Breast epithelium (tissue), 4 donors: ENCODE measurements around the gene SETD6. TPM values are rescaled to one million over a fixed set of nuclear protein-coding genes. Genes with fewer than 3 reads are reported as not detected.
"Not testable (repeated sequence)": the region's sequence is repeated elsewhere in the genome, so short reads cannot be mapped to it uniquely, and the experiment has no call there.

Source experiments
- DNase-seq, 2 donors: peaks; one replicate each; pipeline ENCODE4 v3.0.0-alpha.2; 2019; ENCODE audit warnings: low spot score in 2 of 2
- H3K27ac ChIP-seq, 2 donors: fragments of 200-600 bp; sonication (generic) in 1 of 2; one replicate each; pipeline ENCODE4 v1.5.1; 2016 to 2019; ENCODE audit warnings: mild to moderate bottlenecking in 1 of 2
- H3K27me3 ChIP-seq, 2 donors: fragments of 200-600 bp; sonication (generic) in 1 of 2; one replicate each; pipeline versions ENCODE4 v1.5.1 to v1.6.0; 2017 to 2019; ENCODE audit warnings: control low read depth in 1 of 2, mild to moderate bottlenecking in 1 of 2
- H3K36me3 ChIP-seq: fragments of 200-600 bp; one replicate; pipeline ENCODE4 v1.5.1; 2019
- H3K4me1 ChIP-seq, 2 donors: fragments of 200-600 bp; sonication (generic); one replicate each; pipeline ENCODE4 v1.5.1; 2016 to 2019; ENCODE audit warnings: control low read depth in 1 of 2
- H3K4me3 ChIP-seq, 3 donors: fragments of 200-600 bp; sonication (generic); 1 replicate in 2 of 3; 2 replicates in 1 of 3; pipeline ENCODE4 v1.5.1; 2016 to 2019; ENCODE audit warnings: mild to moderate bottlenecking in 3 of 3, moderate library complexity in 2 of 3
- H3K9me3 ChIP-seq, 2 donors: fragments of 200-600 bp; sonication (generic) in 1 of 2; one replicate each; pipeline ENCODE4 v1.5.1; 2016 to 2019; ENCODE audit warnings: control low read depth in 1 of 2
- POLR2A ChIP-seq: fragments of 450-650 bp; IDR thresholded peaks from one replicate; pipeline ENCODE4 v1.6.1; 2016; ENCODE audit warnings: antibody characterized with exemption, mild to moderate bottlenecking, moderate library complexity
- POLR2AphosphoS5 ChIP-seq, 3 donors: sonication (generic); formaldehyde crosslinking; IDR thresholded peaks; one replicate each; pipeline ENCODE4 v1.6.1; 2017; ENCODE audit warnings: antibody characterized with exemption in 3 of 3
- intact Hi-C: fragments of 100-400 bp; cut with DNase I; formaldehyde crosslinking; loops from one replicate; pipeline ENCODE4 v1.15.1; 2023; ENCODE audit warnings: low total_unique reads
- total RNA-seq, 3 donors: library from RNA; depleted of rRNA; stranded (reverse); fragments of >200 nt; gene quantifications; one replicate each; pipeline ENCODE4 v1.1.0, GENCODE V29; 2016
- TF ChIP-seq, protein P1 (sequence below), 3 donors: fragments of 450-650 bp; IDR thresholded peaks; one replicate each; pipeline ENCODE4 v1.5.1; 2016 to 2017; ENCODE audit warnings: antibody characterized with exemption in 3 of 3, mild to moderate bottlenecking in 3 of 3, moderate library complexity in 3 of 3

Gene SETD6
- total RNA-seq, 3 donors from 2014 or later, result 20.8 to 47.3 (median 44.9) TPM

DNA sequence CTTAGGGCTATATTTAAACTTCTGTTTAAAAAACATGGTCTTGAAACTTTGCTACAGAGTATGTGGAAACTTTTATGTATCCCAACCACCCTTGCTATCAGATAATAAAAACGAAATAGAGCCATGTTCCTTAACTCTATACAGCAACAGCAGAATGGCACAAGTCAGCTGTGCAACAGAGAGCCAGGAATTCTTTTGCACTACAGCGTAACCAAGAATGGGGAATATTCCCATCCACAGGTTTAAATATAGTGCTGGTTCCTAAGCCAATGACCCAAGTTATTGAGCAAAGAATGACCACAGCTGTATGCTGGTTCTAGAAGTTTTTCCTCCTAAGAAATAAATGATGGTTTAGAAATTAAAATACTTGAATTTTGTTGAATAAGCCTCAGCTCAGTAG lies 33.1 kb downstream of the SETD6 start:
- no peak overlapping the region for H3K4me3 ChIP-seq
- no peaks in the 10 kb centered on the region for H3K27me3 ChIP-seq
- DNase-seq, result no peak
- H3K9me3 ChIP-seq, result no peaks in the 10 kb centered on the region
- H3K27ac ChIP-seq, result no peak overlapping the region
- TF ChIP-seq, protein P1, sequence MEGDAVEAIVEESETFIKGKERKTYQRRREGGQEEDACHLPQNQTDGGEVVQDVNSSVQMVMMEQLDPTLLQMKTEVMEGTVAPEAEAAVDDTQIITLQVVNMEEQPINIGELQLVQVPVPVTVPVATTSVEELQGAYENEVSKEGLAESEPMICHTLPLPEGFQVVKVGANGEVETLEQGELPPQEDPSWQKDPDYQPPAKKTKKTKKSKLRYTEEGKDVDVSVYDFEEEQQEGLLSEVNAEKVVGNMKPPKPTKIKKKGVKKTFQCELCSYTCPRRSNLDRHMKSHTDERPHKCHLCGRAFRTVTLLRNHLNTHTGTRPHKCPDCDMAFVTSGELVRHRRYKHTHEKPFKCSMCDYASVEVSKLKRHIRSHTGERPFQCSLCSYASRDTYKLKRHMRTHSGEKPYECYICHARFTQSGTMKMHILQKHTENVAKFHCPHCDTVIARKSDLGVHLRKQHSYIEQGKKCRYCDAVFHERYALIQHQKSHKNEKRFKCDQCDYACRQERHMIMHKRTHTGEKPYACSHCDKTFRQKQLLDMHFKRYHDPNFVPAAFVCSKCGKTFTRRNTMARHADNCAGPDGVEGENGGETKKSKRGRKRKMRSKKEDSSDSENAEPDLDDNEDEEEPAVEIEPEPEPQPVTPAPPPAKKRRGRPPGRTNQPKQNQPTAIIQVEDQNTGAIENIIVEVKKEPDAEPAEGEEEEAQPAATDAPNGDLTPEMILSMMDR (IDR thresholded peaks at IDR 0.05), result no peak
- TF ChIP-seq POLR2A (no peak), POLR2AphosphoS5 (IDR thresholded peaks at IDR 0.05) (no peak)
- intact Hi-C loops, result no loop called here
- H3K36me3 ChIP-seq, result peaks cover 19% of the 10 kb centered on the region
- H3K4me1 ChIP-seq, result no peaks in the 10 kb centered on the region

DNA sequence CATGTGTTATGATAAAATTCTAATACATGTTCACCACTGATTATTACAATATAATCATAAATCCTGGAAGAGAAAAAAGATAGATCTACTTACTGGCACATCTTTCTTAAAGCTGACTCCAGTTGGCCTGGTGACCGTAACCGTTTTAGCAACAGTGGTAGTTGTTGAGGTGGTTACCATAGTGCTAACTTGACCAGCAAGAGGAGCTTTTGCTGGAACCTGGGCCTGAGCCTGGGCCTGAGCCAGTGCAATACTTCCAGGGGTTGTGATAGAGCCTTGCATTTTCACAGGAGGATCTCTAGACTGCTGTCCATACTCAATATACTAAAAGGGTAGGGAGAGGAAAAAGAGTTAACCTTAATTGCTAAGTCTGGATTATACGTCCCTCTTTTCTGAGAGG lies 36.2 kb downstream of the SETD6 start:
- H3K27me3 ChIP-seq, result no peaks in the 10 kb centered on the region
- no peak overlapping the region for H3K4me3 ChIP-seq
- intact Hi-C loops, result no loop called here
- no peaks in the 10 kb centered on the region for H3K9me3 ChIP-seq
- DNase-seq, result no peak
- H3K36me3 ChIP-seq, result peaks cover 3% of the 10 kb centered on the region
- no peak overlapping the region for H3K27ac ChIP-seq
- TF ChIP-seq, protein P1 (IDR thresholded peaks at IDR 0.05), result no peak
- TF ChIP-seq POLR2A (no peak), POLR2AphosphoS5 (IDR thresholded peaks at IDR 0.05) (no peak)
- H3K4me1 ChIP-seq, result no peaks in the 10 kb centered on the region

DNA sequence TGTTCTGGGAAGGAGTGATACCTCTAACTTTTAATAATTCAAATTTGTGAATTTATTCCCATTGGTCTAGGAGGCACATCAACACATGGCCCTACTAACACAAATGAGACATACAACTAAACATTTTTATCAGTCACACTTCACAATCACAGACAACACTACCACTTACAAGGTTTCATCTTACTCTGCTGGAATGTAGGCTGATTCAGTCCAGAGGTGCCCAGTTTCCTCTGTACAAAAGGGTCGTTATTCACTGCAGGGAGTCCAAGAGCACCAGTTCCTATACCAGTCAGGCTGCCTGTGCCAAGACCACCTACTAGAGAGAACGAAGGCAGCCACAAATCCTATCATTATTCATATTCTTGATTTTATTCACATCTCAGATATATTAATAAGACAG lies 41.4 kb downstream of the SETD6 start:
- Histone ChIP-seq H3K9me3 (no peaks in the 10 kb centered on the region), H3K4me1 (no peaks in the 10 kb centered on the region), H3K27me3 (no peaks in the 10 kb centered on the region), H3K27ac (no peak overlapping the region), H3K4me3 (no peak overlapping the region), H3K36me3 (peaks cover 3% of the 10 kb centered on the region)
- intact Hi-C loops, result no loop called here
- DNase-seq, result no peak
- no peak for TF ChIP-seq POLR2AphosphoS5 (IDR thresholded peaks at IDR 0.05)
- TF ChIP-seq, protein P1 (IDR thresholded peaks at IDR 0.05), result no peak
- no peak for TF ChIP-seq POLR2A

DNA sequence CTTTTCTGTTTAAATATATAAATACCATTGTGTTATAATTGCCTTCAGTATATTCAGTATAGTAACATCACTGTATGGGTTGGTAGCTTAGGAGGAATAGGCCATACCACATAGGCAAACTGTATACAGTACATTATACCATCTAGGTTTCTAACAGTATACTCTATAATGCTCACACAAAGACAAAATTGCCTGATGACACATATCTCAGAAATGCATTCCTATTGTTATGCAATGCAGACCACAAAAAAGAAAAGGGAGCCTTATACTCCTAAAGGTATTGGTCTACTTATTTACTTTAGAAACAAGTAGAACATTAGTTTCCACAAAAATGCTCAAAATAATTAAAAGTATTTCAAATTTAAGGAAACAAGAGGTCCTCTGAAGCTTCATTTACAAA lies 47.9 kb downstream of the SETD6 start:
- H3K4me3 ChIP-seq, result no peak overlapping the region
- intact Hi-C loops, result no loop called here
- no peaks in the 10 kb centered on the region for H3K9me3 ChIP-seq
- TF ChIP-seq, protein P1 (IDR thresholded peaks at IDR 0.05), result no peak
- TF ChIP-seq POLR2A, result no peak
- TF ChIP-seq POLR2AphosphoS5 (IDR thresholded peaks at IDR 0.05), result no peak
- DNase-seq, result no peak
- H3K36me3 ChIP-seq, result no peaks in the 10 kb centered on the region
- H3K4me1 ChIP-seq, result no peaks in the 10 kb centered on the region
- no peak overlapping the region for H3K27ac ChIP-seq
- H3K27me3 ChIP-seq, result no peaks in the 10 kb centered on the region

DNA sequence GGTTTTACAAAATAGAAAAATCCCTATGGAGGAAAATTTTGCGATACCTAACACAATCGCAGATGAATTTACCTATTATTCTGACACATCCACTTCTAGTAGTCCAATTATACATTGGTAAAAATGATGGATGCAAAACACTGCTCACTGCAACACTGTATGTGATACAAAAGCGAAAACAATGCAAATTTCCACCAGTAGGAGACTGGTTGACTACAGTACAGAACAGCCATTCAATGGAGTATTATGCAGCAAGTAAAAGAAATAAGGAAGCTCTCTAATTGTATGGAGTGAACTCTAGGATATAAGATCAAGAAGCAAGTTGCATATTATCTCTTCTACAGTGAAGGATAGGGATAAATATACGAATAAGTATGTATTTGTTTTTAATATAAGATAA lies 48.5 kb downstream of the SETD6 start:
- Histone ChIP-seq H3K9me3 (no peaks in the 10 kb centered on the region), H3K36me3 (no peaks in the 10 kb centered on the region), H3K4me1 (no peaks in the 10 kb centered on the region), H3K27ac (no peak overlapping the region), H3K4me3 (no peak overlapping the region), H3K27me3 (no peaks in the 10 kb centered on the region)
- DNase-seq, result no peak
- intact Hi-C loops, result no loop called here
- TF ChIP-seq POLR2AphosphoS5 (IDR thresholded peaks at IDR 0.05) (no peak), POLR2A (no peak)
- TF ChIP-seq, protein P1 (IDR thresholded peaks at IDR 0.05), result no peak

DNA sequence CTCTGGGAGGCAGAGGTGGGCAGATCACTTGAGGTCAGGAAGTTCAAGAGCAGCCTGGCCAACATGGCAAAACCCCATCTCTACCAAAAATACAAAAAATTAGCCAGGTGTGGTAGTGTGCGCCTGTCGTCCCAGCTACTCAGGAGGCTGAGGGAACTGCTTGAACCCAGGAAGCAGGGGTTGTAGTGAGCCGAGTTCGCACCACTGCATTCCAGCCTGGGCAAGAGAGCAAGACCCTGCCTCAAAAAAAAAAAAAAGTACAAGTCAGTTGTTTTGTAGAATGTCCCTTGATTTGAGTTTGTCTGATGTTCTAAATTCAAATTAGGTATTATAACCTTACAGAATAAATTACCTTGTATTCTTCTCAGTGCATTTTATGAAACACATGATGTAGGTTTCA lies 50.4 kb downstream of the SETD6 start:
- H3K4me3 ChIP-seq, H3K36me3 ChIP-seq, H3K27me3 ChIP-seq, H3K9me3 ChIP-seq, intact Hi-C loops, H3K4me1 ChIP-seq, H3K27ac ChIP-seq, DNase-seq: not testable (repeated sequence)
